ENCODE results near the gene ALG8. TPM values are rescaled to one million over a fixed set of nuclear protein-coding genes. Genes with fewer than 3 reads are reported as not detected.
"Not testable (repeated sequence)": the region's sequence is repeated elsewhere in the genome, so short reads cannot be mapped to it uniquely, and the experiment has no call there.

ALG8 gene
- total RNA-seq, 4 donors from 2014 or later, result 12.7 to 83.3 (median 21.4) TPM

DNA sequence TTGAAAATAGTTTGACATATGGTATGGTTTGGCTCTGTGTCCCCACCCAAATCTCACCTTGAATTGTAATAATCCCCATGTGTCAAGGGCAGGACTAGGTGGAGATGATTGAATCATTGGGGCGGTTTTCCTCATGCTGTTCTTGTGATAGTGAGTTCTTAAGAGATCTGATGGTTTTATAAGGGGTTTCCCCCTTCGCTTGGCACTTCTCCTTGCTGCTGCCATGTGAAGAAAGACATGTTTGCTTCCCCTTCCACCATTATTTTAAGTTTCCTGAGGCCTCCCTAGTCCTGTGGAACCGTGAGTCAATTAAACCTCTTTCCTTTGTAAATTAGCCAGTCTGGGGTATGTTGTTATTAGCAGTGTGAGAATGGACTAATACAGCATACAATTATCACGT is 41.3 kb upstream of the ALG8 start:
- TF ChIP-seq, protein P1, sequence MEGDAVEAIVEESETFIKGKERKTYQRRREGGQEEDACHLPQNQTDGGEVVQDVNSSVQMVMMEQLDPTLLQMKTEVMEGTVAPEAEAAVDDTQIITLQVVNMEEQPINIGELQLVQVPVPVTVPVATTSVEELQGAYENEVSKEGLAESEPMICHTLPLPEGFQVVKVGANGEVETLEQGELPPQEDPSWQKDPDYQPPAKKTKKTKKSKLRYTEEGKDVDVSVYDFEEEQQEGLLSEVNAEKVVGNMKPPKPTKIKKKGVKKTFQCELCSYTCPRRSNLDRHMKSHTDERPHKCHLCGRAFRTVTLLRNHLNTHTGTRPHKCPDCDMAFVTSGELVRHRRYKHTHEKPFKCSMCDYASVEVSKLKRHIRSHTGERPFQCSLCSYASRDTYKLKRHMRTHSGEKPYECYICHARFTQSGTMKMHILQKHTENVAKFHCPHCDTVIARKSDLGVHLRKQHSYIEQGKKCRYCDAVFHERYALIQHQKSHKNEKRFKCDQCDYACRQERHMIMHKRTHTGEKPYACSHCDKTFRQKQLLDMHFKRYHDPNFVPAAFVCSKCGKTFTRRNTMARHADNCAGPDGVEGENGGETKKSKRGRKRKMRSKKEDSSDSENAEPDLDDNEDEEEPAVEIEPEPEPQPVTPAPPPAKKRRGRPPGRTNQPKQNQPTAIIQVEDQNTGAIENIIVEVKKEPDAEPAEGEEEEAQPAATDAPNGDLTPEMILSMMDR (IDR thresholded peaks at IDR 0.05), result no peak
- TF ChIP-seq POLR2A (IDR thresholded peaks at IDR 0.05), result no peak
- Histone ChIP-seq H3K4me3 (no peak overlapping the region), H3K9me3 (no peaks in the 10 kb centered on the region), H3K4me1 (no peaks in the 10 kb centered on the region), H3K27ac (no peak overlapping the region), H3K27me3 (no peaks in the 10 kb centered on the region), H3K36me3 (peaks cover 0 to 5% (median 0%) of the 10 kb centered on the region in 3 donors)
- DNase-seq, result no peak

DNA sequence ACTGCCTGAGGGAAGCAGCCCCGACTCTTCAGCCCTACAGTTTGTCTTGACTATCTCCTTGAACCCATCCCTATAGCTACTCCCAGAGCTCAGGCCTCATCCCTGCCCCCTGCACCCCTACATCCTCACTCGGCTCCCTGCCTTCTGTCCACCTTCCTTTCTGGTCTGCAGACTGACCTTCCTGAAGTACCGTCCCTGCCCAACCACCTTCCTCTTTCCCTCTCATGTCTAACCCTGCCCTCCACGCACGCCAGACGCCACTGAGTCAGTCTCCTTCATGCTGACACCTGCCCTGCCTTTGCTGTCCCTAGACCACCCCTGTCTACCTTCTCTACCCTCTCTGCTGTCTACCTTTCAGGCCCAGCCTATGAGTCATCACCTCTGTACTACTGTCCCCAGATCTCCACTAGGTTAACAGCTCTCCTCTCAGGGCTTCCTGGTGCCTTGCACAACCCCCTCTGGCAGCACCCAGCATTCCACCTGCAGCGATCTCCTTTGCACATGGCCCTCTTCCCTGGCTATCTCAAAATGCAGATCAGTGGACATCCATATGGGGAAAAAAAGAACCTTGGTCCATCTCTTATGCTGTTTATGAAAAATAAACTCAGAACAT is 40.1 kb upstream of the ALG8 start:
- H3K27ac ChIP-seq, result no peak overlapping the region
- no peak for DNase-seq
- H3K4me1 ChIP-seq, result no peaks in the 10 kb centered on the region
- H3K36me3 ChIP-seq, result peaks cover 0 to 5% (median 0%) of the 10 kb centered on the region in 3 donors
- TF ChIP-seq, protein P1 (IDR thresholded peaks at IDR 0.05), result no peak
- no peak for TF ChIP-seq POLR2A (IDR thresholded peaks at IDR 0.05)
- no peak overlapping the region for H3K4me3 ChIP-seq
- no peaks in the 10 kb centered on the region for H3K27me3 ChIP-seq
- no peaks in the 10 kb centered on the region for H3K9me3 ChIP-seq

DNA sequence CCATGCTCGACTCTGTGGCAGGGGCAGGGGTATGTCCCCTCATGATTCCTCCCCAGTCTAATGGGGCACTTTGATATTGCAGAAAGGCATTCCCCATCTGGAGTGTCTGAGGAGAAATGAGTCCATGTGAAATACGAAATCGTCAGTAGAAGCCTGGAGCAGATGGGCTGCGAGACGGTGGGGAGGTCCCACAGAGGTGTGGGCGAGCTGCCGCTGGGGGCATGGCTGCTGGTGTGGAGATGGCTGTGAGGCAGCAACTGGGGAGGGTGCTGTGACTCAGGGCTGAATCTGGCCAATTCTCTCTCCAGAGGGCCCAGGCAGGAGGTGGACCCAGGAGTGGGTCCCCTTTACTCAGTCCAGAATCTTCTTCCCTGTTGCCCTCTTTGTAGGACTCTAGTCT is 37.8 kb upstream of the ALG8 start:
- no peak for DNase-seq
- no peaks in the 10 kb centered on the region for H3K27me3 ChIP-seq
- no peak overlapping the region for H3K4me3 ChIP-seq
- TF ChIP-seq, protein P1 (IDR thresholded peaks at IDR 0.05), result no peak
- no peak for TF ChIP-seq POLR2A (IDR thresholded peaks at IDR 0.05)
- no peak overlapping the region for H3K27ac ChIP-seq
- H3K36me3 ChIP-seq, result peaks cover 0 to 19% (median 0%) of the 10 kb centered on the region in 3 donors
- no peaks in the 10 kb centered on the region for H3K9me3 ChIP-seq
- no peaks in the 10 kb centered on the region for H3K4me1 ChIP-seq

DNA sequence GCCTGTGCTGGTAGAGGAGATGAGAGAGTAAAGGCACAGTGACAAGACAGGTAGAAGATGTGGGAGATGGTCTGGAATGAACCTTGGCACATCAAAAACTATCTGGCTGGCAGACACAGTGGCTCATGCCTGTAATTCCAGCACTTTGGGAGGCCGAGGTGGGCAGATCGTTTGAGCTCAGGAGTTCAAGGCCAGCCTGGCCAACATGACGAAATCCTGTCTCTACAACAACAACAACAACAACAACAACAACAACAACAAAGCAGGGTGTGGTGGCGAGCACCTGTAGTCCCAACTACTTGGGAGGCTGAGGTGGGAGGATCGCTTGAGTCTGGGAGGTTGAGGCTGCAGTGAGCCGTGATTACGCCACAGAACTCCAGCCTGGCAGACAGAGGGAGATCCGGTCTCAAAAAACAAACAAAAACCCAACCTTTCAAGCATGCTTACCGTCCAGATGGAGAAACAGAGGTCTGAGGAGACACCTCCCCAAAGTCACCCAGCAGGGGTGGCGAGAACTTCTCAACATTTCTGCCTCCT is 37.2 kb upstream of the ALG8 start:
- H3K27me3 ChIP-seq, result no peaks in the 10 kb centered on the region
- no peak for TF ChIP-seq POLR2A (IDR thresholded peaks at IDR 0.05)
- TF ChIP-seq, protein P1 (IDR thresholded peaks at IDR 0.05), result no peak

DNA sequence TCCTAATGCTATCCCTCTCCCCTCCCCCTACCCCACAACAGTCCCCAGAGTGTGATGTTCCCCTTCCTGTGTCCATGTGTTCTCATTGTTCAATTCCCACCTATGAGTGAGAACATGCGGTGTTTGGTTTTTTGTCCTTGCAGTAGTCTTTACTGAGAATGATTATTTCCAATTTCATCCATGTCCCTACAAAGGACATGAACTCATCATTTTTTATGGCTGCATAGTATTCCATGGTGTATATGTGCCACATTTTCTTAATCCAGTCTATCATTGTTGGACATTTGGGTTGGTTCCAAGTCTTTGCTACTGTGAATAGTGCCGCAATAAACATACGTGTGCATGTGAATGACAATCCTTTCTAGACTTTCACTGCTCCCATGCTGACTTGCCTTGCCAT is 36.4 kb upstream of the ALG8 start:
- H3K4me1 ChIP-seq, H3K27ac ChIP-seq, DNase-seq, H3K27me3 ChIP-seq, H3K9me3 ChIP-seq, H3K4me3 ChIP-seq: not testable (repeated sequence)
- peaks cover 0 to 19% (median 0%) of the 10 kb centered on the region in 3 donors for H3K36me3 ChIP-seq

More for the DNA sequence above, 37.2 kb upstream of the ALG8 start:
- Histone ChIP-seq H3K36me3 (peaks cover 0 to 19% (median 0%) of the 10 kb centered on the region in 3 donors), H3K4me1 (no peaks in the 10 kb centered on the region), H3K9me3 (no peaks in the 10 kb centered on the region), H3K4me3 (no peak overlapping the region), H3K27ac (no peak overlapping the region)
- DNase-seq, result no peak

DNA sequence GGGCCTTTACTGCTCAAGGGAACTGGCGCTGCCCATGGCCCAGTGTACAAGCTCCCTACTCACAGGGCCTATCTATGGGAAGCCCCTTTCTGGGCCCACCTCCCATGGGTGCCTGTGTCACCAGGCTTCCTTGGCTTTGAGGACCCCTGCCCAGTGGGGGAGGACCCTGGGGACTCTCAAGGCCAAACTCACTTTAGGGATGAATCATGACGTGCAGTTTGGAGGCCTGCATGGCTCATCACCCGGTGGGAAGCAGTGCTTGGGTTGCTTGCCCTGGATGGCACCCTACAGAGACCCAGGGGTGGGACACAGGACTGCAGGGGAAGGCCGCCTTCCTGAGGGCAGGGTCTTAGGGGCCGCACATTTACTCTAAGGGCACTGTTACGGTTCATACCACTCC is 32.5 kb upstream of the ALG8 start:
- Histone ChIP-seq H3K27ac (no peak overlapping the region), H3K4me1 (peaks cover 0 to 13% (median 0%) of the 10 kb centered on the region in 4 donors), H3K27me3 (no peaks in the 10 kb centered on the region), H3K4me3 (no peak overlapping the region), H3K36me3 (peaks cover 0 to 15% (median 0%) of the 10 kb centered on the region in 3 donors), H3K9me3 (no peaks in the 10 kb centered on the region)
- TF ChIP-seq, protein P1 (IDR thresholded peaks at IDR 0.05), result no peak
- no peak for TF ChIP-seq POLR2A (IDR thresholded peaks at IDR 0.05)
- DNase-seq, result no peak
